ENCODE measurements around the gene PRG3. TPM values are rescaled to one million over a fixed set of nuclear protein-coding genes. Genes with fewer than 3 reads are reported as not detected.
"Not testable (repeated sequence)": the region's sequence is repeated elsewhere in the genome, so short reads cannot be mapped to it uniquely, and the experiment has no call there.

PRG3 gene
- total RNA-seq, 2 donors from 2014 or later: not detected

- peaks cover 3% of the 10 kb centered on the region for H3K4me1 Mint-ChIP-seq
- no peaks in the 10 kb centered on the region for H3K36me3 Mint-ChIP-seq (ENCODE audit: low read depth)
- DNase-seq (no peak), ATAC-seq (no peak)
- no peak overlapping the region for H3K27ac Mint-ChIP-seq
- H3K27me3 Mint-ChIP-seq: peaks cover 15% of the 10 kb centered on the region
- no peaks in the 10 kb centered on the region for H3K9me3 ChIP-seq (ENCODE audit: control insufficient read depth, low read length, poor library complexity, severe bottlenecking)
- H3K4me3 Mint-ChIP-seq: no peak overlapping the region
Observed at GRCh38 chr11:57343825-57344224, 37.1 kb downstream of the PRG3 start.

- ATAC-seq (no peak), DNase-seq (no peak)
- Mint-ChIP-seq H3K27me3 (peaks cover 15% of the 10 kb centered on the region), H3K36me3 (ENCODE audit: low read depth) (no peaks in the 10 kb centered on the region), H3K4me1 (peaks cover 3% of the 10 kb centered on the region), H3K4me3 (no peak overlapping the region), H3K27ac (no peak overlapping the region)
- no peaks in the 10 kb centered on the region for H3K9me3 ChIP-seq (ENCODE audit: control insufficient read depth, low read length, poor library complexity, severe bottlenecking)
Observed at GRCh38 chr11:57342702-57343101, 38.2 kb downstream of the PRG3 start.

GRCh38 chr11:57341250-57341808 lies 39.6 kb downstream of the PRG3 start:
- peaks cover 15% of the 10 kb centered on the region for H3K27me3 Mint-ChIP-seq
- H3K36me3 Mint-ChIP-seq (ENCODE audit: low read depth): no peaks in the 10 kb centered on the region
- H3K9me3 ChIP-seq (ENCODE audit: control insufficient read depth, low read length, poor library complexity, severe bottlenecking): no peaks in the 10 kb centered on the region
- peaks cover 5% of the 10 kb centered on the region for H3K4me1 Mint-ChIP-seq
- H3K27ac Mint-ChIP-seq: no peak overlapping the region
- no peak for ATAC-seq
- DNase-seq: no peak
- no peak overlapping the region for H3K4me3 Mint-ChIP-seq

- no peaks in the 10 kb centered on the region for H3K9me3 ChIP-seq (ENCODE audit: control insufficient read depth, low read length, poor library complexity, severe bottlenecking)
- no peak for ATAC-seq
- H3K27ac Mint-ChIP-seq: no peak overlapping the region
- peaks cover 9% of the 10 kb centered on the region for H3K4me1 Mint-ChIP-seq
- H3K27me3 Mint-ChIP-seq: peaks cover 15% of the 10 kb centered on the region
- peaks cover 2% of the 10 kb centered on the region for H3K36me3 Mint-ChIP-seq (ENCODE audit: low read depth)
- H3K4me3 Mint-ChIP-seq: no peak overlapping the region
- DNase-seq: no peak
Observed at GRCh38 chr11:57340039-57340615, 40.8 kb downstream of the PRG3 start.

GRCh38 chr11:57339328-57339727 lies 41.6 kb downstream of the PRG3 start:
- DNase-seq: no peak
- H3K27ac Mint-ChIP-seq: no peak overlapping the region
- no peak for ATAC-seq
- peaks cover 16% of the 10 kb centered on the region for H3K4me1 Mint-ChIP-seq
- H3K27me3 Mint-ChIP-seq: peaks cover 15% of the 10 kb centered on the region
- H3K4me3 Mint-ChIP-seq: no peak overlapping the region
- H3K36me3 Mint-ChIP-seq (ENCODE audit: low read depth): peaks cover 2% of the 10 kb centered on the region
- no peaks in the 10 kb centered on the region for H3K9me3 ChIP-seq (ENCODE audit: control insufficient read depth, low read length, poor library complexity, severe bottlenecking)

- ATAC-seq (no peak), DNase-seq (no peak)
- peaks cover 23% of the 10 kb centered on the region for H3K4me1 Mint-ChIP-seq
- no peak within 1 kb of the TSS for H3K4me3 Mint-ChIP-seq
- peaks cover 2% of the 10 kb centered on the region for H3K36me3 Mint-ChIP-seq (ENCODE audit: low read depth)
- H3K27ac Mint-ChIP-seq: peak within 1 kb of the TSS; percentile 2
- H3K27me3 Mint-ChIP-seq: peaks cover 15% of the 10 kb centered on the region
- H3K9me3 ChIP-seq (ENCODE audit: control insufficient read depth, low read length, poor library complexity, severe bottlenecking): no peaks in the 10 kb centered on the region
Observed at GRCh38 chr11:57338142-57338541, 42.8 kb downstream of the PRG3 start, which contains the start of gene P2RX3. TSS of gene P2RX3 (plus strand) at chr11:57338352. CDS start at chr11:57338551, 199 bp downstream.

GRCh38 chr11:57336856-57337255 lies 44.1 kb downstream of the PRG3 start:
- peak overlapping the region; percentile 97 for H3K27ac Mint-ChIP-seq
- H3K4me3 Mint-ChIP-seq; DNase-seq; H3K36me3 Mint-ChIP-seq (ENCODE audit: low read depth); H3K9me3 ChIP-seq (ENCODE audit: control insufficient read depth, low read length, poor library complexity, severe bottlenecking); ATAC-seq: not testable (repeated sequence)
- H3K27me3 Mint-ChIP-seq: peaks cover 15% of the 10 kb centered on the region
- H3K4me1 Mint-ChIP-seq: peaks cover 25% of the 10 kb centered on the region

GRCh38 chr11:57336111-57336666 lies 44.8 kb downstream of the PRG3 start:
- no peak for DNase-seq
- Mint-ChIP-seq H3K36me3 (ENCODE audit: low read depth) (peaks cover 2% of the 10 kb centered on the region), H3K27me3 (peaks cover 10% of the 10 kb centered on the region), H3K27ac (peak overlapping the region; percentile 97), H3K4me3 (peak overlapping the region; percentile 98), H3K4me1 (peaks cover 25% of the 10 kb centered on the region)
- no peaks in the 10 kb centered on the region for H3K9me3 ChIP-seq (ENCODE audit: control insufficient read depth, low read length, poor library complexity, severe bottlenecking)
- peak; percentile 27 for ATAC-seq

GRCh38 chr11:57335343-57336110 lies 45.4 kb downstream of the PRG3 start, which contains the start of gene SSRP1:
TSS of gene SSRP1 (minus strand) at chr11:57335892. CDS start at chr11:57335121, 771 bp downstream.
- DNase-seq (peak; percentile 73 to 78 (median 74)), ATAC-seq (peak; percentile 99)
- H3K27ac Mint-ChIP-seq: peak within 1 kb of the TSS; percentile 97
- peaks cover 6% of the 10 kb centered on the region for H3K27me3 Mint-ChIP-seq
- H3K36me3 Mint-ChIP-seq (ENCODE audit: low read depth): peaks cover 2% of the 10 kb centered on the region
- peaks cover 25% of the 10 kb centered on the region for H3K4me1 Mint-ChIP-seq
- H3K9me3 ChIP-seq (ENCODE audit: control insufficient read depth, low read length, poor library complexity, severe bottlenecking): no peaks in the 10 kb centered on the region
- H3K4me3 Mint-ChIP-seq: peak within 1 kb of the TSS; percentile 98

- H3K27ac Mint-ChIP-seq: peak overlapping the region; percentile 97
- ATAC-seq (no peak), DNase-seq (no peak)
- peaks cover under 1% of the 10 kb centered on the region for H3K27me3 Mint-ChIP-seq
- peak overlapping the region; percentile 98 for H3K4me3 Mint-ChIP-seq
- peaks cover 6% of the 10 kb centered on the region for H3K36me3 Mint-ChIP-seq (ENCODE audit: low read depth)
- H3K9me3 ChIP-seq (ENCODE audit: control insufficient read depth, low read length, poor library complexity, severe bottlenecking): no peaks in the 10 kb centered on the region
- H3K4me1 Mint-ChIP-seq: peaks cover 25% of the 10 kb centered on the region
Observed at GRCh38 chr11:57335023-57335342, 46.0 kb downstream of the PRG3 start.

GRCh38 chr11:57332694-57333440 lies 48.1 kb downstream of the PRG3 start:
- ATAC-seq: no peak
- no peaks in the 10 kb centered on the region for H3K9me3 ChIP-seq (ENCODE audit: control insufficient read depth, low read length, poor library complexity, severe bottlenecking)
- no peak for DNase-seq
- peaks cover 25% of the 10 kb centered on the region for H3K4me1 Mint-ChIP-seq
- peaks cover 9% of the 10 kb centered on the region for H3K36me3 Mint-ChIP-seq (ENCODE audit: low read depth)
- H3K4me3 Mint-ChIP-seq: no peak overlapping the region
- H3K27me3 Mint-ChIP-seq: no peaks in the 10 kb centered on the region
- H3K27ac Mint-ChIP-seq: peak overlapping the region; percentile 97

GRCh38 chr11:57331720-57332119 lies 49.2 kb downstream of the PRG3 start:
- H3K27ac Mint-ChIP-seq: no peak overlapping the region
- DNase-seq (no peak), ATAC-seq (no peak)
- H3K4me1 Mint-ChIP-seq: peaks cover 34% of the 10 kb centered on the region
- no peaks in the 10 kb centered on the region for H3K27me3 Mint-ChIP-seq
- no peak overlapping the region for H3K4me3 Mint-ChIP-seq
- peaks cover 13% of the 10 kb centered on the region for H3K36me3 Mint-ChIP-seq (ENCODE audit: low read depth)
- no peaks in the 10 kb centered on the region for H3K9me3 ChIP-seq (ENCODE audit: control insufficient read depth, low read length, poor library complexity, severe bottlenecking)

GRCh38 chr11:57330029-57330428 lies 50.9 kb downstream of the PRG3 start:
- no peaks in the 10 kb centered on the region for H3K9me3 ChIP-seq (ENCODE audit: control insufficient read depth, low read length, poor library complexity, severe bottlenecking)
- ATAC-seq (no peak), DNase-seq (no peak)
- peaks cover 11% of the 10 kb centered on the region for H3K36me3 Mint-ChIP-seq (ENCODE audit: low read depth)
- H3K27ac Mint-ChIP-seq: peak overlapping the region; percentile 69
- no peaks in the 10 kb centered on the region for H3K27me3 Mint-ChIP-seq
- peaks cover 41% of the 10 kb centered on the region for H3K4me1 Mint-ChIP-seq
- no peak overlapping the region for H3K4me3 Mint-ChIP-seq

All from T-helper 17 cell (primary cell).